ENCODE measurements around the gene PPM1H.
"Not testable (repeated sequence)": the region's sequence is repeated elsewhere in the genome, so short reads cannot be mapped to it uniquely, and the experiment has no call there.

GRCh38 chr12:62966446-62966989 is 31.6 kb upstream of the PPM1H start:
- TF ChIP-seq POLR2AphosphoS5, CTCF (IDR thresholded peaks at IDR 0.05): not testable (repeated sequence)

Measured in stomach (tissue), 4 donors.